OCI-LY7 (cell line): ENCODE measurements around the gene MFSD6. TPM values are rescaled to one million over a fixed set of nuclear protein-coding genes. Genes with fewer than 3 reads are reported as not detected.

Source experiments
- BruUV-seq: library from RNA; stranded (reverse); fragments of 400-500 nt; replicated peaks from 2 replicates; lab custom pipeline; 2021; lab: Mats Ljungman, UMichigan
- CTCF ChIA-PET: fragments of 300-600 bp; sonication (Branson Sonifier 250); formaldehyde crosslinking; loops from one replicate; lab custom pipeline; 2022; ENCODE audit warnings: antibody characterized with exemption; ENCODE audit not compliant: unreplicated experiment; lab: Charles Lee
- POLR2A ChIA-PET: fragments of 300-600 bp; sonication (Branson Sonifier 250); formaldehyde crosslinking; loops from one replicate; lab custom pipeline; 2022; ENCODE audit warnings: antibody characterized with exemption; lab: Charles Lee
- DNase-seq: peaks from one replicate; pipeline ENCODE4 v3.0.0-alpha.2; 2015; ENCODE audit warnings: low spot score
- H2AFZ ChIP-seq: fragments of 200-600 bp; sonication (generic), shearing (Covaris generic); 2 replicates; pipeline ENCODE4 v1.6.1; 2014; ENCODE audit warnings: mild to moderate bottlenecking, antibody characterized with exemption, low read length, moderate library complexity
- H3K27ac ChIP-seq: fragments of 200-600 bp; sonication (generic); 2 replicates; pipeline ENCODE4 v1.5.1; 2014; ENCODE audit warnings: mixed run types, low read depth, mild to moderate bottlenecking, moderate library complexity, low read length, inconsistent platforms; ENCODE audit not compliant: poor library complexity, severe bottlenecking
- H3K36me3 ChIP-seq: fragments of 200-600 bp; sonication (generic); 2 replicates; pipeline ENCODE4 v1.6.1; 2014; ENCODE audit warnings: mild to moderate bottlenecking, antibody characterized with exemption, low read length, moderate library complexity, mixed read lengths; ENCODE audit not compliant: insufficient read depth
- H3K4me1 ChIP-seq: fragments of 200-600 bp; sonication (generic); 2 replicates; pipeline ENCODE4 v1.5.1; 2014; ENCODE audit warnings: mild to moderate bottlenecking, low read length; ENCODE audit not compliant: insufficient read depth, poor library complexity, severe bottlenecking
- H3K4me2 ChIP-seq: fragments of 200-600 bp; sonication (generic); 2 replicates; pipeline ENCODE4 v1.6.1; 2014; ENCODE audit warnings: mild to moderate bottlenecking, low read length
- H3K4me3 ChIP-seq: fragments of 200-600 bp; sonication (generic); 2 replicates; pipeline ENCODE4 v1.5.1; 2014; ENCODE audit warnings: mild to moderate bottlenecking, low read depth, low read length; ENCODE audit not compliant: poor library complexity, severe bottlenecking
- H3K79me2 ChIP-seq: fragments of 200-600 bp; sonication (generic); 2 replicates; pipeline ENCODE4 v1.6.1; 2016; ENCODE audit warnings: low read depth, mild to moderate bottlenecking, low read length, moderate library complexity, mixed read lengths; ENCODE audit not compliant: insufficient read depth
- H3K9me2 ChIP-seq: fragments of 200-600 bp; sonication (generic); 2 replicates; pipeline ENCODE4 v1.6.1; 2016; ENCODE audit warnings: mild to moderate bottlenecking, low read length, mixed read lengths; ENCODE audit not compliant: insufficient read depth
- H3K9me3 ChIP-seq: fragments of 200-600 bp; sonication (generic); 2 replicates; pipeline ENCODE4 v1.6.1; 2014; ENCODE audit warnings: mild to moderate bottlenecking, mixed run types, low read length, mixed read lengths
- H4K20me1 ChIP-seq: fragments of 200-600 bp; sonication (generic); 2 replicates; pipeline ENCODE4 v1.6.1; 2014; ENCODE audit warnings: mild to moderate bottlenecking, antibody characterized with exemption, low read length, moderate library complexity, mixed read lengths; ENCODE audit not compliant: insufficient read depth
- CTCF ChIP-seq: fragments of 200-600 bp; sonication (generic); conservative IDR thresholded peaks from 2 replicates; pipeline ENCODE4 v1.5.1; 2014; ENCODE audit warnings: mild to moderate bottlenecking, antibody characterized with exemption, low read length, moderate library complexity, mixed read lengths
- EZH2phosphoT487 ChIP-seq: fragments of 200-600 bp; sonication (generic); IDR thresholded peaks from 2 replicates; pipeline ENCODE4 v1.6.1; 2018; ENCODE audit warnings: low read depth, borderline replicate concordance, mild to moderate bottlenecking, mixed run types, antibody characterized with exemption, low read length, moderate library complexity, mixed read lengths
- intact Hi-C: fragments of 100-400 bp; cut with micrococcal nuclease; formaldehyde crosslinking; loops from one replicate; pipeline ENCODE4 v1.10.0; 2022; ENCODE audit not compliant: unreplicated experiment
- total RNA-seq, 2 experiments: library from RNA; depleted of rRNA in 1 of 2; stranded (reverse); fragments of >200 nt in 1 of 2; shearing (Covaris generic) in 1 of 2; gene quantifications; 2 replicates each; pipeline ENCODE4 v1.2.3, GENCODE V29; 2014 to 2022

MFSD6 gene
- total RNA-seq, 2 experiments from 2014 or later, result 8.3 to 19.5 TPM

GRCh38 chr2:190410166-190410565 lies 2.0 kb downstream of the MFSD6 start:
- Histone ChIP-seq H3K36me3 (no peaks in the 10 kb centered on the region), H4K20me1 (no peaks in the 10 kb centered on the region), H3K9me3 (no peaks in the 10 kb centered on the region), H3K9me2 (no peaks in the 10 kb centered on the region), H3K27ac (no peak overlapping the region), H2AFZ (no peak overlapping the region; the same call in 1 of the 2 replicates), H3K79me2 (no peaks in the 10 kb centered on the region), H3K4me1 (peaks cover 16% of the 10 kb centered on the region), H3K4me3 (no peak overlapping the region), H3K4me2 (peak overlapping the region; percentile 74; the same call in 1 of the 2 replicates)
- DNase-seq, result no peak
- no peak for TF ChIP-seq EZH2phosphoT487
- no peak for TF ChIP-seq CTCF
- POLR2A ChIA-PET, result interaction anchor here (0.6 to 1.3 kb wide), 7 partner anchors 9 to 476 kb away, joined by 3 to 5 read pairs (median 4); partner anchors contain the start of gene NEMP2
- intact Hi-C loops, result no loop called here
- CTCF ChIA-PET, result no interaction called here
- BruUV-seq, result no TSS peak

- CTCF ChIA-PET, result no interaction called here
- no peaks in the 10 kb centered on the region for H3K9me3 ChIP-seq
- TF ChIP-seq CTCF, result no peak
- no peak for TF ChIP-seq EZH2phosphoT487
- H3K36me3 ChIP-seq, result no peaks in the 10 kb centered on the region
- intact Hi-C loops, result no loop called here
- no peaks in the 10 kb centered on the region for H3K79me2 ChIP-seq
- H3K4me3 ChIP-seq, result no peak overlapping the region
- no peak overlapping the region for H3K27ac ChIP-seq
- H4K20me1 ChIP-seq, result no peaks in the 10 kb centered on the region
- no TSS peak for BruUV-seq
- POLR2A ChIA-PET, result interaction anchor here (0.6 kb wide), 1 partner anchor 138 kb away, joined by 3 read pairs; no protein-coding TSS in a partner anchor
- no peak overlapping the region for H2AFZ ChIP-seq
- peaks cover 16% of the 10 kb centered on the region for H3K4me1 ChIP-seq
- no peak overlapping the region for H3K4me2 ChIP-seq
- no peaks in the 10 kb centered on the region for H3K9me2 ChIP-seq
- no peak for DNase-seq
Observed at GRCh38 chr2:190412966-190413365, 4.8 kb downstream of the MFSD6 start.

GRCh38 chr2:190413421-190413820 lies 5.3 kb downstream of the MFSD6 start:
- Histone ChIP-seq H2AFZ (no peak overlapping the region), H3K9me2 (no peaks in the 10 kb centered on the region), H3K4me3 (no peak overlapping the region), H3K79me2 (no peaks in the 10 kb centered on the region), H3K4me2 (no peak overlapping the region), H3K9me3 (no peaks in the 10 kb centered on the region), H3K4me1 (peaks cover 16% of the 10 kb centered on the region), H4K20me1 (no peaks in the 10 kb centered on the region), H3K27ac (no peak overlapping the region), H3K36me3 (no peaks in the 10 kb centered on the region)
- TF ChIP-seq EZH2phosphoT487, result no peak
- intact Hi-C loops, result no loop called here
- POLR2A ChIA-PET, result interaction anchor here (0.6 to 0.9 kb wide), 2 partner anchors 14 to 138 kb away, joined by 3 read pairs; no protein-coding TSS in a partner anchor
- no peak for DNase-seq
- no TSS peak for BruUV-seq
- CTCF ChIA-PET, result no interaction called here
